ENCODE data around the gene PLEKHB1.

DNA sequence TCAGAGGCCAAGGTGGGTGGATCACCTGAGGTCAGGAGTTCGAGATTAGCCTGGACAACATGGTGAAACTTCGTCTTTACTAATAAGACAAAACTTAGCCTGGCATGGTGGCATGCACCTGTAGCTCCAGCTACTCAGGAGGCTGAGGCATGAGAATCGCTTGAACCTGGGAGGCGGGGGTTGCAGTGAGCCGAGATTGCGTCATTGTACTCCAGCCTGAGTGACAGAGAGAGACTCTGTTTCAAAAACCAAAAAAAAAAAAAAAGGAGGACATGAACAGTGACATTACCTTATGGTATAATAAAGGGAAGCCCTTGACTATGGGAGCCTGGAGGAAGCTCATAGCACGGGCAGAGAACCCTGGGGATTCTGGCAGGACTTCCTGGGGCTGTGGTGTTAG lies 16.5 kb upstream of the PLEKHB1 start:
- TF ChIP-seq POLR2A (IDR thresholded peaks at IDR 0.05; ENCODE audit: low read length) (no peak), GATA1 (IDR thresholded peaks at IDR 0.05; ENCODE audit: low read depth, low read length) (no peak)

Data from erythroblast (primary cell).